Osteocyte (in vitro differentiated cells): ENCODE results near the gene ERICH6. TPM values are rescaled to one million over a fixed set of nuclear protein-coding genes. Genes with fewer than 3 reads are reported as not detected.

Experiments used
- DNase-seq: peaks from one replicate; pipeline ENCODE4 v3.0.0; 2021; ENCODE audit warnings: mixed read lengths; ENCODE audit not compliant: unreplicated experiment; ENCODE audit errors: extremely low spot score
- H3K27ac Mint-ChIP-seq: one replicate; pipeline ENCODE4 v1.8.0; 2021; ENCODE audit warnings: mild to moderate bottlenecking, mixed read lengths; ENCODE audit not compliant: unreplicated experiment
- H3K27me3 Mint-ChIP-seq: one replicate; pipeline ENCODE4 v1.8.0; 2021; ENCODE audit warnings: mixed read lengths; ENCODE audit not compliant: unreplicated experiment
- H3K36me3 Mint-ChIP-seq: one replicate; pipeline ENCODE4 v1.8.0; 2021; ENCODE audit warnings: mixed read lengths; ENCODE audit not compliant: unreplicated experiment
- H3K4me1 Mint-ChIP-seq: one replicate; pipeline ENCODE4 v1.8.0; 2021; ENCODE audit warnings: mixed read lengths; ENCODE audit not compliant: unreplicated experiment
- H3K4me3 Mint-ChIP-seq: one replicate; pipeline ENCODE4 v1.8.0; 2021; ENCODE audit warnings: mild to moderate bottlenecking, moderate library complexity, mixed read lengths; ENCODE audit not compliant: unreplicated experiment
- H3K9me3 Mint-ChIP-seq: one replicate; pipeline ENCODE4 v1.8.0; 2021; ENCODE audit warnings: mixed read lengths; ENCODE audit not compliant: unreplicated experiment
- total RNA-seq: library from RNA; stranded (reverse); gene quantifications from 2 replicates; pipeline ENCODE4 v1.2.1, GENCODE V29; 2021
- TF ChIP-seq, protein P1 (sequence below): fragments of 200-600 bp; sonication (generic); IDR thresholded peaks from 2 replicates; pipeline ENCODE4 v1.5.0; 2021; ENCODE audit warnings: antibody characterized with exemption, mild to moderate bottlenecking, moderate library complexity

The ERICH6 gene
- total RNA-seq, 1 donor from 2014 or later: 0.83 TPM

DNA sequence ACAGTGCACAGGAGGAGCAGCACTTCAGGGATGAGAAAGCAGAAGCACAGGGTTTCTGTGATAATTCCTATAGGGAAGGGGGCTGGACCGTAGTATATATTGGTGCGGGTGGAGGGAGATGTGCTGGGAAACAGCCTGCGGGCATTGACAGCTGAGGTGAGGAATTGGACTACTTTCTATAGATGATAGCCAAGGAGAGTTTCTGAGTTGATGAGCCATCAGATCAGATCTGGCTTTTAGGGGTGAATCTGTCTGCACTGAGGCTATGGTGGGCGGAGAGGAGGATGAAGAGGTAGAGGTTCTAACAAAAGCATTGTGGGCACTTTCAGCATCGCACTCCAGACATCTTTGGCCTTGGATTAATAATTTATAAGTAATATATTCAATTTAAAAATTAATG, 67.5 kb downstream of the ERICH6 start:
- no peaks in the 10 kb centered on the region for H3K27me3 Mint-ChIP-seq
- peaks cover 9% of the 10 kb centered on the region for H3K36me3 Mint-ChIP-seq
- TF ChIP-seq, protein P1, sequence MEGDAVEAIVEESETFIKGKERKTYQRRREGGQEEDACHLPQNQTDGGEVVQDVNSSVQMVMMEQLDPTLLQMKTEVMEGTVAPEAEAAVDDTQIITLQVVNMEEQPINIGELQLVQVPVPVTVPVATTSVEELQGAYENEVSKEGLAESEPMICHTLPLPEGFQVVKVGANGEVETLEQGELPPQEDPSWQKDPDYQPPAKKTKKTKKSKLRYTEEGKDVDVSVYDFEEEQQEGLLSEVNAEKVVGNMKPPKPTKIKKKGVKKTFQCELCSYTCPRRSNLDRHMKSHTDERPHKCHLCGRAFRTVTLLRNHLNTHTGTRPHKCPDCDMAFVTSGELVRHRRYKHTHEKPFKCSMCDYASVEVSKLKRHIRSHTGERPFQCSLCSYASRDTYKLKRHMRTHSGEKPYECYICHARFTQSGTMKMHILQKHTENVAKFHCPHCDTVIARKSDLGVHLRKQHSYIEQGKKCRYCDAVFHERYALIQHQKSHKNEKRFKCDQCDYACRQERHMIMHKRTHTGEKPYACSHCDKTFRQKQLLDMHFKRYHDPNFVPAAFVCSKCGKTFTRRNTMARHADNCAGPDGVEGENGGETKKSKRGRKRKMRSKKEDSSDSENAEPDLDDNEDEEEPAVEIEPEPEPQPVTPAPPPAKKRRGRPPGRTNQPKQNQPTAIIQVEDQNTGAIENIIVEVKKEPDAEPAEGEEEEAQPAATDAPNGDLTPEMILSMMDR: no peak
- H3K27ac Mint-ChIP-seq: no peak overlapping the region
- H3K9me3 Mint-ChIP-seq: no peaks in the 10 kb centered on the region
- H3K4me3 Mint-ChIP-seq: no peak overlapping the region
- no peak for DNase-seq
- peaks cover 24% of the 10 kb centered on the region for H3K4me1 Mint-ChIP-seq

DNA sequence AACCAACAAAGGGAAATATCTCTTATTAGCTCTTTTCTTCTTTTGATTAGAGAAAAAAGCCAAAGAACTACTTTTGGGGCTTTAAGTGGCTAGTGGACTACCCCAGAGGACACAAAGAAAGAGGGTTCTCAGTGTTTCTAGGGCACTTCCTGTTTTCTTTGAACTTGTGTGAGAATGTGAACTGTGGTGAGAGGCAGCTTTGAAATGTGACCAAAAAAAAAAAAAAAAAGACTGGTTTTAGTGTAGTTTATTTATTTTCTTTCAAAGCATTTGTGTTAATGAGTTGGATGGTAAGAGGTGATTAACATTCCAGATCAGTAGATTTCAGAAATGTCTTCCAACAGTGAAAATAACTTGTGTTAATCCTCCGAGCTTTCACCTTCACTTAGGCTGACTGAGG, 68.2 kb downstream of the ERICH6 start:
- peaks cover 24% of the 10 kb centered on the region for H3K4me1 Mint-ChIP-seq
- H3K27me3 Mint-ChIP-seq: no peaks in the 10 kb centered on the region
- no peak overlapping the region for H3K4me3 Mint-ChIP-seq
- DNase-seq: no peak
- peaks cover 10% of the 10 kb centered on the region for H3K36me3 Mint-ChIP-seq
- TF ChIP-seq, protein P1: no peak
- H3K27ac Mint-ChIP-seq: peak overlapping the region; percentile 6
- H3K9me3 Mint-ChIP-seq: no peaks in the 10 kb centered on the region

DNA sequence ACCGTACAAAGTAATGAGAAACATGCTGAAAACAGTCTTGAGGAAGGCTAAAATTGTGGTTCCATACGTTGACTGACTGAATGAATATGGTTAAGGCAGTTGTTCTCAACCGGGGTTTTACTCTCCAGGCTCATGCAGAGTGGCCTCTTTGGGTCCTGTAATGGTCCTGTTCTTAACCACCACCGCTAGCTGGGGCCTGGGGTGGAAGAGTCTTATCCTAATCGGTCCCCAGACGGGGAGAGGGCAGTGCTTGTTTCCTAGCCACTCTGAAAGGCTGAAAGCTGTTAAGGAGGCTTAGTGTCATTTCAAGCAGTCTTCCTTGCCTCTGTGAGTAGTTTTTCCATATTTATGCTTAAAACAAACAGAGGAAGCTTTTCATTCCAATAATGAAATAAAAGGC, 68.6 kb downstream of the ERICH6 start:
- H3K27me3 Mint-ChIP-seq: no peaks in the 10 kb centered on the region
- no peak overlapping the region for H3K4me3 Mint-ChIP-seq
- peak overlapping the region; percentile 6 for H3K27ac Mint-ChIP-seq
- H3K9me3 Mint-ChIP-seq: no peaks in the 10 kb centered on the region
- H3K4me1 Mint-ChIP-seq: peaks cover 24% of the 10 kb centered on the region
- no peak for DNase-seq
- H3K36me3 Mint-ChIP-seq: peaks cover 14% of the 10 kb centered on the region
- TF ChIP-seq, protein P1: no peak

DNA sequence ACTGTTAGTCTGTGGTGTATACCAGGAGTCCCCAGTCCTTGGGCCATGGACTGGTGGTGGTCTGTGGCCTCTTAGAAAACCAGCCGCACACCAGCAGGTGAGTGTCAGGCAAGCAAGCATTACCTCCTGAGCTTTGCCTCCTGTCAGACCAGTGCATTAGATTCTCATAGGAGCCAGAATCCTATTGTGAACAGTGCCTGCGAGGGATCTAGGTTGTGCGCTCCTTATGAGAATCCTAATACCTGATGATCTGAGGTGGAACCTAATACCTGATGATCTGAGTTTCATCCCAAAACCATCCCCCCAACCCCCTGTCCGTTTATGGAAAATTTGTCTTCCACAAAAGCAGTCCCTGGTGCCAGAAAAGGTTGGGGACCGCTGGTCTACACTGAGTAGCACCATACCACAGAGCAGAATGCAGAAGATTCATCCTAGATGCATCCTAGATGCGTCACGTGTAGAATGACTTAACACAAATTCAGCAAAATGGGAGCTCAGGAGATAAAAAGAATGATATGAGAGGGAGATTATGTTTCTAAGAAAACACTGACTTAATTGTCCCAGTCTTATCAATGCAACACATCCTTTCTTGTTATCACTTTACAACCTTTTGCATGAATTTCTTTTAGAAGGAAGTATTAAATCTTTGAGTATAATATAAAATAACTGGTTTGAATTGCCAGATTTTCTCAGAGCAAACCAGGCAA, 72.1 kb downstream of the ERICH6 start:
- Mint-ChIP-seq H3K36me3 (peaks cover 36% of the 10 kb centered on the region), H3K9me3 (no peaks in the 10 kb centered on the region), H3K4me1 (peaks cover 36% of the 10 kb centered on the region), H3K4me3 (no peak overlapping the region), H3K27me3 (no peaks in the 10 kb centered on the region), H3K27ac (no peak overlapping the region)
- TF ChIP-seq, protein P1: no peak
- DNase-seq: no peak

DNA sequence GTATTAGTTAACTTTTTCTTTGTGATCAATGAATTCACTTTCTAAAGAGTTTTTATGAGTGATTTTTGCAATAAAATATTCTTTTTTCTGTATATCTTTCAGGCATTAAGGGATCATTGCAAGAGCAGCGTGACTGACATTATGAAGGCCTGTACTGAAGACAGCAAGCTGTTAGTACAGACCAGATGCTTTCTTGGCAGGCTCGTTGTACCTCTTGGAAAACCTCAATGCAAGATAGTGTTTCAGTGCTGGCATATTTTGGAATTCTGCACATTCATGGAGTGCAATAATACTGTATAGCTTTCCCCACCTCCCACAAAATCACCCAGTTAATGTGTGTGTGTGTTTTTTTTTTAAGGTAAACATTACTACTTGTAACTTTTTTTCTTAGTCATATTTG, 76.2 kb downstream of the ERICH6 start:
- H3K27me3 Mint-ChIP-seq: no peaks in the 10 kb centered on the region
- H3K4me1 Mint-ChIP-seq: peaks cover 39% of the 10 kb centered on the region
- H3K4me3 Mint-ChIP-seq: no peak overlapping the region
- TF ChIP-seq, protein P1: no peak
- no peaks in the 10 kb centered on the region for H3K9me3 Mint-ChIP-seq
- H3K27ac Mint-ChIP-seq: no peak overlapping the region
- DNase-seq: no peak
- H3K36me3 Mint-ChIP-seq: peaks cover 43% of the 10 kb centered on the region
